GM12872 (cell line): ENCODE results near the gene SULT1C4.

Experiments used
- TF ChIP-seq, protein P1 (sequence below): IDR thresholded peaks from 3 replicates; pipeline ENCODE4 v1.5.1; 2011; ENCODE audit warnings: low read depth, mild to moderate bottlenecking, low read length, moderate library complexity; ENCODE audit not compliant: insufficient read depth

SULT1C4 gene

DNA sequence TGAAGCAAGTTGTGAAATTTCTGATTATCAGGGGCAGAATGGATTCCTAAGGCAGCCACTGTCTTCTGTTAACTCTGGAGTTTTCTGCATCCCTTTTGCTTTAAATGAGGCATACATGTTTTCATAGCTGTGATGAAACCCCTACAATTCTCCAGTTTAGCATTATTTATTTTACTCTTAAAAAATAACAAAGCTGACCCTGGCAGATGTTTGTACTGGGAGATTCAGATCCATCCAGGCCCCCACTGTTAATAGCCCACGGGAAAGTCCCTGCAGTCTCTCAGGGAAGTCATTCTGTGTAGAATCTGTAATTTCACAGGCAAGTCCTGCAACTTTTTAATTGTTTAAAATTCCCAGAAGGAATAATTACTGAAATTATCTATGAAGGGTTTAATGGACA, 353 bp upstream of the SULT1C4 start:
- TF ChIP-seq, protein P1, sequence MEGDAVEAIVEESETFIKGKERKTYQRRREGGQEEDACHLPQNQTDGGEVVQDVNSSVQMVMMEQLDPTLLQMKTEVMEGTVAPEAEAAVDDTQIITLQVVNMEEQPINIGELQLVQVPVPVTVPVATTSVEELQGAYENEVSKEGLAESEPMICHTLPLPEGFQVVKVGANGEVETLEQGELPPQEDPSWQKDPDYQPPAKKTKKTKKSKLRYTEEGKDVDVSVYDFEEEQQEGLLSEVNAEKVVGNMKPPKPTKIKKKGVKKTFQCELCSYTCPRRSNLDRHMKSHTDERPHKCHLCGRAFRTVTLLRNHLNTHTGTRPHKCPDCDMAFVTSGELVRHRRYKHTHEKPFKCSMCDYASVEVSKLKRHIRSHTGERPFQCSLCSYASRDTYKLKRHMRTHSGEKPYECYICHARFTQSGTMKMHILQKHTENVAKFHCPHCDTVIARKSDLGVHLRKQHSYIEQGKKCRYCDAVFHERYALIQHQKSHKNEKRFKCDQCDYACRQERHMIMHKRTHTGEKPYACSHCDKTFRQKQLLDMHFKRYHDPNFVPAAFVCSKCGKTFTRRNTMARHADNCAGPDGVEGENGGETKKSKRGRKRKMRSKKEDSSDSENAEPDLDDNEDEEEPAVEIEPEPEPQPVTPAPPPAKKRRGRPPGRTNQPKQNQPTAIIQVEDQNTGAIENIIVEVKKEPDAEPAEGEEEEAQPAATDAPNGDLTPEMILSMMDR: no peak

DNA sequence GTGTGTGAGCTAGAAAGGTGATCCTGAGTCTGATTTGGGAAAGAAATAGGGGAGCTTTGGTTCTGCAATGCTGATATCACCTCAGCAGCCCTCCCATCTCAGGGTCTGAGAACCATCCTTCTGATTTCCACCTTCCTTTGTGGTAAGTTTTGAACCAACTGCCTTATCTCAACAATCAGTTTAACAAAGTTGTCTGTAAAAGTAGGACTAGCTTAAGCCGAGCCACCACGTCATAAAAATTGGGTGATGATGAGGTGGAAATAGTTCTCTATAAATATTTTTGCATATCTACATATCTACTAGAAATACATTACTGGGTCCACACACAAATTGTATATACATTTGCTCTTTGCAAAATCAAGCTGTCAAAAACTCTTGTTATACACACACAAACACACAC, 1.1 kb downstream of the SULT1C4 start:
- TF ChIP-seq, protein P1: no peak

DNA sequence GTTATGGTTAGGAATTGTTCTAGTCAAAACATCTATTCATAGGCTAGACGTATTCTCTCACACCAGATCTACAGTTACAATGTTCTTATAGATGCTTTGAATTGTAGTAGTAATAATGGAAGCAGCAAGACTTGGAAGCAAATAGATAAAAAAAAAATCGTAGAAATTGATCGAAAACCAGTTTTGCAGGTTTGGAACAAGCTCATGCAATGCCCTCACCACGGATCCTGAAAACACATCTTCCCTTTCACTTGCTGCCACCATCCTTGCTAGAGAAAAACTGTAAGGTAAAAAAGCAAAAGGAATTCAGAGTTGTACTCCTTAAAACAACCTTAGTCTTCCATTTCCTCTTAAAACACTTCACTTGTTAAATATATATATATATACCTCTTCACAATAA, 4.4 kb downstream of the SULT1C4 start:
- TF ChIP-seq, protein P1: no peak

DNA sequence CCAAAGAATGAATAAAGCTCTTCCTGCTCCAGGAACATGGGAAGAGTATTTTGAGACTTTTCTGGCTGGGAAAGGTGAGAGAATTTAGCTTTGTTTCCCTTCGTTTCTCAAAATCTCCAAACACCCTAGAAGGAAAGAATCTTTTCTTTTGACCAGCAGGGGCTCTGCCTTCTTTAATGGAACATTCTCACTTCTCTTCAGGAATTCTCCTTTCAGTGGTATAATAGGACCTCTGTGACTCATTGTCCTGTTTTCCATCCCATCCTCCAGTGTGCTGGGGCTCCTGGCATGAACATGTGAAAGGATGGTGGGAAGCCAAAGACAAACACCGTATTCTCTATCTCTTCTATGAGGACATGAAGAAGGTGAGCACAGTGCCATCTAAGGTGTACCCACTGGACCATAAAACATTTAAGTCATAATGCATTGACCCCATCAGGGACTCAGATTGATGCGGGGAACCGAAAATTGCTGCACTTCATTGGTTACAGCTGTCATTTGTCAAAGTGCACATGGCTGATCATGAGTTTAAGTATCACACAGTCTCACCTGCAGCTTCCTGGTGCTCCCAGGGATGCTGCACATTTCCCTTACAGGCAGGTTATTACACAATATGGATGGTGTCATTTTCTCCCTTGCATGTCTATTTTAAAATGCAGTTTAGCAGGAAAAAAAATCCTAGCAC, 5.5 kb downstream of the SULT1C4 start:
- TF ChIP-seq, protein P1: no peak

DNA sequence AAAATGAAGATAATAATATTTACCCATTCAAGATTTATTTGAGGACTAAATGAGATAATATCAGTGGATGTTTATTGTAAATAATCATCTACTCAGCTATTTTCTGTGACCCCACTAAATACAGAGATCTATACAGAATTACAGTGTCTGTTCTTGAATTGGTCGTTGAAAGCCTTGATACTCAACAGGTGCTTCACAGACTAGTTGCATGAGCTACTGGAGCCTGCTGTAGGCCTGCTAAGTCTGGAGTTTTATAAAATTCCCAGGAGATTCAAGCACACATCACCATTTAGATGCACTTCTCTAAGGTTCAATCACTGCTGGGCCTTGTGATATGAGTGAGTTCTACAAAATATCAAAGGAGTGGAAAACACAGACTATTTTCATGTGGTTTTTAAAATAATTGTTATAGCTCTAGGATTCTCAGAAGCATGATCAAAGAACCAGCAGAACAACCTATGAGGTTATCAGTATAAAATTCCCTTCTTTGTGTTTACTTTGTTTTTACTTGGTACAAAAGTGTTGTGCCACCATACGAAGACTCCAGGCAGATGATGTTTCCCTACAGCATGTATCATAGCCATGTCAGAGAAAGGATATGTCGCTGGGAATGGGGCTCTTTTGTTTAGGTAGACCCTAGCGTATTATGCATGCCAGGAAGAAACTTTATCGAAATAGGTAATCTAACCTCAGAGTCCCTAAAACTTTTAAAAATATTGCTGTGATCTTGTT, 7.1 kb downstream of the SULT1C4 start:
- TF ChIP-seq, protein P1: no peak

DNA sequence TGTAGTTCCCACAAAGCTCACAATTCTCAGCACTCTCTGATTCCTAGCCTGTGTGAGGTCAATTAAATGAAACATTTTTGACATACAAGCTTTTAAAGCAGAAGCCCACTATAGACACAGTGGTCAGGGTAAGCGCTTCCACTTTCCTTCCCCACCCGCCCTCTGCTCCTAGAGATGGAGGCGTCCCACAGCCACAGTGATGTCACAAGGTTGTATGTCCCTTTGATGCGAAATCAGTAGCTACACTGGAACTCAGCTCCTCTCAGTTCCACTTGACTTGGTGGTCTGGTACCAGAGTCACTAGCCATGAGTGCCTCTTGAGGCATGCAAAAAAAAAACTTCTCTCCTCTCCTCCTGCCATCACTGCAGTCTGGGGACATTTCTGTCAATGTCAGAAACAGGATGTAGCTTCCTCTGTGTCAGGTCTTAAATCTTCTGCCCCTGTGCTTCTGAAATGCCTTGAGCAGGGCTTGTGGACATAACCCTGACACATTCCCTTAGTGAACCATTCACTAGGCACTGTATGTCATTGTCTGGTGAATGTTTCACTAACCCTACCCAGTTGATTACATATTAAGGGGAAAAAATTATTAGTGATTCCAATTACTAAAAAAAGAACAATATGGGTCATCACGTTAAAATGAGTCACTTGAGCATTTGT, 7.8 kb downstream of the SULT1C4 start:
- TF ChIP-seq, protein P1: no peak

DNA sequence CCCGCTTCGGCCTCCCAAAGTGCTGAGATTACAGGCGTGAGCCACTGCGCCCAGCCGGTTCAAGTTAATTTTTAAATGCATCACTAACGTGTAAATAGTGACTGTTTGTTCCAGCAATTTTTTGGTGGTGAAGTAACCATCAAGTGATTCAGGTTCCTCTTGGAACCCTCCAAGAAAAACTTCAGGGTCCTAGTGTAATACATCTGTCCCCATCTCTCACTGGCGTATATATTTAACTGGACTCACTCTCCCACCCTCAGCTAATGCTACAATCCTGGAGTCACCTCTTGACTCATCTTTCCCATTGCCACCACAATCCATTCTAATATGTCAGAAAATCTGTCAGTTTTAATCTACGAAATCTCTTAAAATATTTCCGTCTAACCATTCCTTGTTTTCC, 10.3 kb downstream of the SULT1C4 start:
- TF ChIP-seq, protein P1: no peak
